HG03521 (cell line): ENCODE measurements around the gene GALNTL6.

Experiments used
- ATAC-seq: cut with Tn5 transposase; IDR thresholded peaks from one replicate; pipeline ENCODE4 v1.9.1; 2021; ENCODE audit warnings: mild to moderate bottlenecking, moderate library complexity; ENCODE audit not compliant: unreplicated experiment

GALNTL6 gene

GRCh38 chr4:172515266-172515879, 702.2 kb downstream of the GALNTL6 start:
- no peak for ATAC-seq

GRCh38 chr4:172517391-172517790, 704.2 kb downstream of the GALNTL6 start:
- ATAC-seq: no peak

GRCh38 chr4:172521248-172521647, 708.0 kb downstream of the GALNTL6 start:
- no peak for ATAC-seq

- no peak for ATAC-seq
Measured at GRCh38 chr4:172521680-172522079, 708.5 kb downstream of the GALNTL6 start.

GRCh38 chr4:172543249-172543648, 730.0 kb downstream of the GALNTL6 start:
- ATAC-seq: no peak

- peak; percentile 81 for ATAC-seq
Measured at GRCh38 chr4:172546782-172547181, 733.6 kb downstream of the GALNTL6 start.

- ATAC-seq: no peak
Measured at GRCh38 chr4:172547724-172548123, 734.5 kb downstream of the GALNTL6 start.

GRCh38 chr4:172553216-172553615, 740.0 kb downstream of the GALNTL6 start:
- ATAC-seq: no peak

- no peak for ATAC-seq
Measured at GRCh38 chr4:172554588-172554987, 741.4 kb downstream of the GALNTL6 start.

GRCh38 chr4:172555725-172556124, 742.5 kb downstream of the GALNTL6 start:
- ATAC-seq: no peak

GRCh38 chr4:172573899-172574298, 760.7 kb downstream of the GALNTL6 start:
- no peak for ATAC-seq

- ATAC-seq: no peak
Measured at GRCh38 chr4:172578712-172579111, 765.5 kb downstream of the GALNTL6 start.

GRCh38 chr4:172584816-172585215, 771.6 kb downstream of the GALNTL6 start:
- no peak for ATAC-seq

- ATAC-seq: no peak
Measured at GRCh38 chr4:172596206-172596605, 783.0 kb downstream of the GALNTL6 start.

GRCh38 chr4:172599554-172599953, 786.4 kb downstream of the GALNTL6 start:
- no peak for ATAC-seq

GRCh38 chr4:172601195-172601594, 788.0 kb downstream of the GALNTL6 start:
- no peak for ATAC-seq

GRCh38 chr4:172619218-172619617, 806.0 kb downstream of the GALNTL6 start:
- ATAC-seq: no peak

GRCh38 chr4:172619798-172620197, 806.6 kb downstream of the GALNTL6 start:
- ATAC-seq: no peak

- ATAC-seq: no peak
Measured at GRCh38 chr4:172628263-172628662, 815.1 kb downstream of the GALNTL6 start.

GRCh38 chr4:172630280-172630679, 817.1 kb downstream of the GALNTL6 start:
- ATAC-seq: no peak

- no peak for ATAC-seq
Measured at GRCh38 chr4:172631832-172632231, 818.6 kb downstream of the GALNTL6 start.

- no peak for ATAC-seq
Measured at GRCh38 chr4:172648471-172648870, 835.3 kb downstream of the GALNTL6 start.

- no peak for ATAC-seq
Measured at GRCh38 chr4:172649143-172649542, 835.9 kb downstream of the GALNTL6 start.
